Astrocyte (in vitro differentiated cells and primary cell): ENCODE data around the gene MIER1. TPM values are rescaled to one million over a fixed set of nuclear protein-coding genes. Genes with fewer than 3 reads are reported as not detected.

ENCODE experiments used
- total RNA-seq: library from RNA; stranded (reverse); gene quantifications from 2 replicates; pipeline ENCODE4 v1.2.1, GENCODE V29; 2021

MIER1 gene
- total RNA-seq, 1 donor from 2014 or later, result 40.2 TPM

Other genes with a start within 250 kb of the MIER1 start
- 0.20 TPM in 1 of 2 replicates, not detected in the other for gene DYNLT5, start 172.5 kb upstream of the MIER1 start, total RNA-seq
- gene INSL5, start 123.7 kb upstream of the MIER1 start, total RNA-seq, result not detected in 2 replicates
- 6.9 and 7.7 TPM in 2 replicates for gene DNAI4, start 134 bp upstream of the MIER1 start, total RNA-seq
- gene SLC35D1, start 129.2 kb downstream of the MIER1 start, total RNA-seq, result 12.7 and 13.1 TPM in 2 replicates
- not detected in 2 replicates for gene C1orf141, start 210.0 kb downstream of the MIER1 start, total RNA-seq
- gene IL23R, start 241.5 kb downstream of the MIER1 start, total RNA-seq, result not detected in 2 replicates